Measurements from ENCODE around the gene LYPD6B.

GRCh38 chr2:149246186-149246585 lies 207.7 kb downstream of the LYPD6B start:
- no peak for TF ChIP-seq EZH2 (IDR thresholded peaks at IDR 0.05; ENCODE audit: low read length, unreplicated experiment)
- no peak for TF ChIP-seq CTCF (conservative IDR thresholded peaks at IDR 0.05; ENCODE audit: low read depth, low read length)

Data from PC-3 (cell line).